ENCODE measurements around the gene FBXO45. TPM values are rescaled to one million over a fixed set of nuclear protein-coding genes. Genes with fewer than 3 reads are reported as not detected.
A peak's percentile ranks its signal among the peaks of the same experiment; 100 is the strongest.

FBXO45 gene
- total RNA-seq, 1 donor from 2014 or later: 23.1 TPM

- Histone ChIP-seq H3K27me3 (no peaks in the 10 kb centered on the region), H3K9me3 (ENCODE audit: low read depth) (no peaks in the 10 kb centered on the region), H3K4me1 (peaks cover 34% of the 10 kb centered on the region), H3K4me2 (no peak overlapping the region), H3K4me3 (no peak overlapping the region), H3K36me3 (no peaks in the 10 kb centered on the region), H3F3A (ENCODE audit: low read depth) (peaks cover 18% of the 10 kb centered on the region), H2AFZ (replicated peaks) (no peak overlapping the region), H4K20me1 (ENCODE audit: low read depth) (no peaks in the 10 kb centered on the region), H3K79me2 (ENCODE audit: low read depth) (no peaks in the 10 kb centered on the region), H3K27ac (no peak overlapping the region), H3K9ac (no peak overlapping the region)
- H3K4me1 Mint-ChIP-seq: peaks cover 35% of the 10 kb centered on the region
- no peak overlapping the region for H3K27ac Mint-ChIP-seq
- no peaks in the 10 kb centered on the region for H3K36me3 Mint-ChIP-seq
- no peak overlapping the region for H3K4me3 Mint-ChIP-seq
- DNase-seq (ENCODE audit: low spot score): no peak
- H3K27me3 Mint-ChIP-seq (ENCODE audit: insufficient read depth, low read depth): peaks cover 7% of the 10 kb centered on the region
- H3K9me3 Mint-ChIP-seq: no peaks in the 10 kb centered on the region
- TF ChIP-seq CTCF (IDR thresholded peaks at IDR 0.05): no peak
- TF ChIP-seq EZH2phosphoT487 (IDR thresholded peaks at IDR 0.05): no peak
- TF ChIP-seq EZH2 (IDR thresholded peaks at IDR 0.05): no peak
Measured at GRCh38 chr3:196624907-196625306, 56.4 kb downstream of the FBXO45 start.

GRCh38 chr3:196625331-196625730 is 56.9 kb downstream of the FBXO45 start:
- H3K4me1 Mint-ChIP-seq: peaks cover 31% of the 10 kb centered on the region
- Histone ChIP-seq H3K36me3 (no peaks in the 10 kb centered on the region), H2AFZ (replicated peaks) (no peak overlapping the region), H3K4me3 (no peak overlapping the region), H3K27ac (no peak overlapping the region), H4K20me1 (ENCODE audit: low read depth) (no peaks in the 10 kb centered on the region), H3K9me3 (ENCODE audit: low read depth) (no peaks in the 10 kb centered on the region), H3K9ac (no peak overlapping the region), H3K4me1 (peaks cover 29% of the 10 kb centered on the region), H3F3A (ENCODE audit: low read depth) (peaks cover 14% of the 10 kb centered on the region), H3K79me2 (ENCODE audit: low read depth) (no peaks in the 10 kb centered on the region), H3K4me2 (no peak overlapping the region), H3K27me3 (no peaks in the 10 kb centered on the region)
- no peaks in the 10 kb centered on the region for H3K9me3 Mint-ChIP-seq
- no peak for DNase-seq (ENCODE audit: low spot score)
- H3K27me3 Mint-ChIP-seq (ENCODE audit: insufficient read depth, low read depth): peaks cover 7% of the 10 kb centered on the region
- no peaks in the 10 kb centered on the region for H3K36me3 Mint-ChIP-seq
- TF ChIP-seq EZH2 (IDR thresholded peaks at IDR 0.05) (no peak), CTCF (IDR thresholded peaks at IDR 0.05) (no peak), EZH2phosphoT487 (IDR thresholded peaks at IDR 0.05) (no peak)
- no peak overlapping the region for H3K4me3 Mint-ChIP-seq
- H3K27ac Mint-ChIP-seq: no peak overlapping the region

- no peak overlapping the region for H3K27ac ChIP-seq
- Mint-ChIP-seq H3K4me1 (peaks cover 36% of the 10 kb centered on the region), H3K36me3 (no peaks in the 10 kb centered on the region), H3K9me3 (no peaks in the 10 kb centered on the region), H3K27ac (peak overlapping the region; percentile 53), H3K27me3 (ENCODE audit: insufficient read depth, low read depth) (peaks cover 7% of the 10 kb centered on the region), H3K4me3 (no peak overlapping the region)
- peaks cover 29% of the 10 kb centered on the region for H3F3A ChIP-seq (ENCODE audit: low read depth)
- no peaks in the 10 kb centered on the region for H3K36me3 ChIP-seq
- H3K4me2 ChIP-seq: no peak overlapping the region
- no peak overlapping the region for H3K9ac ChIP-seq
- H2AFZ ChIP-seq (replicated peaks): no peak overlapping the region
- TF ChIP-seq CTCF (IDR thresholded peaks at IDR 0.05): no peak
- no peak for TF ChIP-seq EZH2phosphoT487 (IDR thresholded peaks at IDR 0.05)
- TF ChIP-seq EZH2 (IDR thresholded peaks at IDR 0.05): no peak
- H3K79me2 ChIP-seq (ENCODE audit: low read depth): no peaks in the 10 kb centered on the region
- no peak overlapping the region for H3K4me3 ChIP-seq
- H3K4me1 ChIP-seq: peaks cover 30% of the 10 kb centered on the region
- no peak for DNase-seq (ENCODE audit: low spot score)
- H4K20me1 ChIP-seq (ENCODE audit: low read depth): no peaks in the 10 kb centered on the region
- H3K9me3 ChIP-seq (ENCODE audit: low read depth): no peaks in the 10 kb centered on the region
- H3K27me3 ChIP-seq: no peaks in the 10 kb centered on the region
Measured at GRCh38 chr3:196627918-196628231, 59.4 kb downstream of the FBXO45 start.

- Histone ChIP-seq H3K4me3 (no peak overlapping the region), H3K27me3 (no peaks in the 10 kb centered on the region), H3K36me3 (no peaks in the 10 kb centered on the region), H3K4me2 (no peak overlapping the region), H3K4me1 (peaks cover 28% of the 10 kb centered on the region), H3F3A (ENCODE audit: low read depth) (peaks cover 43% of the 10 kb centered on the region), H3K9me3 (ENCODE audit: low read depth) (no peaks in the 10 kb centered on the region), H4K20me1 (ENCODE audit: low read depth) (no peaks in the 10 kb centered on the region), H2AFZ (replicated peaks) (no peak overlapping the region), H3K79me2 (ENCODE audit: low read depth) (no peaks in the 10 kb centered on the region), H3K27ac (no peak overlapping the region), H3K9ac (no peak overlapping the region)
- H3K36me3 Mint-ChIP-seq: no peaks in the 10 kb centered on the region
- H3K4me1 Mint-ChIP-seq: peaks cover 45% of the 10 kb centered on the region
- H3K27ac Mint-ChIP-seq: no peak overlapping the region
- no peaks in the 10 kb centered on the region for H3K9me3 Mint-ChIP-seq
- H3K4me3 Mint-ChIP-seq: no peak overlapping the region
- H3K27me3 Mint-ChIP-seq (ENCODE audit: insufficient read depth, low read depth): peaks cover 10% of the 10 kb centered on the region
- no peak for DNase-seq (ENCODE audit: low spot score)
- TF ChIP-seq EZH2phosphoT487 (IDR thresholded peaks at IDR 0.05): no peak
- TF ChIP-seq CTCF (IDR thresholded peaks at IDR 0.05): no peak
- no peak for TF ChIP-seq EZH2 (IDR thresholded peaks at IDR 0.05)
Measured at GRCh38 chr3:196629228-196629627, 60.8 kb downstream of the FBXO45 start.
